ENCODE results near the gene PRAMEF17.
"Not testable (repeated sequence)": the region's sequence is repeated elsewhere in the genome, so short reads cannot be mapped to it uniquely, and the experiment has no call there.

- TF ChIP-seq ATF7 (IDR thresholded peaks at IDR 0.05; ENCODE audit: low read depth); CTCF (IDR thresholded peaks at IDR 0.05 in 2 of 3, conservative IDR thresholded peaks at IDR 0.05 in 1 of 3; ENCODE audit: control insufficient read depth in 2 of 3, extremely low read depth in 1 of 3, insufficient read depth in 1 of 3, low read depth in 3 of 3, low read length in 3 of 3); ZBTB33 (IDR thresholded peaks at IDR 0.05); MAX (IDR thresholded peaks at IDR 0.05; ENCODE audit: low read depth, low read length); POLR2AphosphoS5 (IDR thresholded peaks at IDR 0.05; ENCODE audit: low read length); ZNF24 (IDR thresholded peaks at IDR 0.05); TAF1 (IDR thresholded peaks at IDR 0.05; ENCODE audit: borderline replicate concordance, low read depth, low read length): not testable (repeated sequence)
These were observed 20.7 kb downstream of the PRAMEF17 start, which contains the start of gene PRAMEF20 for GRCh38 chr1:13410150-13410549.
